ENCODE data around the gene SUMO3.

The SUMO3 gene

DNA sequence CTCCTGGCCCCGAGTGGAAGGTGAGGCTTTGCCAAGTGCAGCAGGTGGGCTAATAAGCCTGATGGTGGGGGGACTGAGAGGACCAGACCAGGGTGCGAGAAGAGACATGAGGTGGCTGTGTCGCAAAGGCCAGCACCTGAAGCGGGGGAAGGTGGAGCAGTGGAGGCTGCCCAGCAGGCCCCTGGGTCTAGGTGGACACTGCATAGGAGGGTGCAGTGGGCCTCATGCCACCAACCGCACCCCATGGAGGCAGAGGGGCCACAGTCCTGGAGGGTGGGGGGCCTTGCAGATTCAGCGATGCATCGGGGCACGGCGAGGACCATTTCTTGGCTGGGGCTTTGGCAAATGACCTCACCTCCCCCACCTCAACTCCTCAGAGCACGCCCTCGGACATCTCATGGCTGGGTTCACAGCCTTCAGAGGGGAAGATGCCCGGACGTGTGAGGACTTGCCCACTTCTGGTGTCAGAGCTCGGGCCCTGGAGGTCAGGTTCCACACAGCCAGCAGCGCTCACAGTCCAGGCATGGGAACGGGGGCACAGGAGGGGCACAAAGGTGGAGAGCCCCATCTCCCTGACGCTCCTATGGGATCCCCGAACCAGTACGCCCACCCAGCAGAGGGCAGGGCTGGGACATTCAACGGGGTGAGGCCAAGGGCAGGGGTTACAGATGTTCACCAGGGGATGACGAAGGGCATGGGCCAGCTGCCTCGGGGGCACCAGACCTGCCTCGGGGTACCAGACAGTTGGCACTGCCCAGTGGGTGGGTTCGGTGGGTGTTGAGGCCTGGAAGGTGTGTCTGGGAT lies 51.6 kb downstream of the SUMO3 start:
- Histone ChIP-seq H3K4me2 (peak overlapping the region; percentile 27 to 83 (median 79)), H3K4me3 (no peak overlapping the region), H3K27me3 (no peaks in the 10 kb centered on the region), H4K20me1 (peaks cover 0 to 84% (median 59%) of the 10 kb centered on the region in 11 experiments; a peak in 19 of 22 replicates), H3K9ac (peak overlapping the region in 3 of 11 experiments; percentile 2 to 29 (median 12); a peak in 3 of 22 replicates), H3K9me3 (replicated peaks in 1 of 11) (no peaks in the 10 kb centered on the region), H3K27ac (peak overlapping the region in 2 of 11 experiments; percentile 3 to 26; a peak in 1 of 22 replicates), H3K4me1 (peaks cover 15 to 66% (median 60%) of the 10 kb centered on the region in 10 experiments), H3K36me3 (peaks cover 17 to 22% (median 18%) of the 10 kb centered on the region in 11 experiments)
- TF ChIP-seq Cebpa-rat (IDR thresholded peaks at IDR 0.05) = no peak

DNA sequence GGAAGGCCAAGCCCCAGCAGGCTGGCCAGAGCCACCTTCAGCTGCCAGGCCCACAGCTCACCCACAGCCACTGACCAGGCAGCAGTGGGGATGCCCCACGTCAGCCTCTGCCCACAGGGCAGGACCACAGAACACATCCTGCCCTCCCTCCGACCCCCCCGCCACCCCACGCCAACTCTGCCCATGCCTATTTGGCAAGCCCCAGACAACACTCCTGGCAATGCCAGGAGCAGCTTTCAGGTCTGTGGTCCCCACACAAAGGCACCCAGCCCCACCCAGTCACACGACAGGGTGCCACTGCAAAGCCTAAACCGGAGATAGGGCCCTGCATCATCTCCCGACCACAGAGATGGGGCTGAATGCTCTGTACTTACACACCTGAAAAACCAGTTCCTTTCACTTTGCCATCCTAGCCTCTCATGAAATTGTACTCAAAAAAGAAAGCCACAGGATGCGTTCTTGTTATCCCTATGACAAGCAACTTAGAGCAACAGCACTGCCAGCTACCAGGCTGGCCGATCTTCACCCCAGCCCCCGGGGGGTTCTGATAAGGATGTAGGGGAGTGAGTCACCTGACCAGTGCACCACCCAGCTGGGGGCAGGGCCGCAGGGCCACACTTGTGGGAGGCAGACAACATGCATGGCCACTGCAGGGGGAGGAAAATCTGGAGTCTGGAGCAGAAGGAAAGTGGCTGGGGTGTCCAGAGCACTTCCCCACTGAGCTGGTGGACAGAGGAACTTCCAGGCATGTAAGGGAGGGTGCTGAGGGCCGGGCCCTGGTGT lies 52.4 kb downstream of the SUMO3 start:
- H4K20me1 ChIP-seq = peaks cover 0 to 77% (median 52%) of the 10 kb centered on the region in 11 experiments; a peak in 19 of 22 replicates
- H3K36me3 ChIP-seq = peaks cover 9 to 14% (median 10%) of the 10 kb centered on the region in 11 experiments; a peak in 21 of 22 replicates
- H3K4me2 ChIP-seq = peak overlapping the region; percentile 27 to 83 (median 79)
- 0 out of 22 replicates have a peak overlapping the region, but pooled peaks of 2 of the 11 experiments have one; percentile 3 to 26 for H3K27ac ChIP-seq
- TF ChIP-seq Cebpa-rat (IDR thresholded peaks at IDR 0.05) = no peak
- H3K9me3 ChIP-seq (replicated peaks in 1 of 11) = no peaks in the 10 kb centered on the region
- H3K4me1 ChIP-seq = peaks cover 16 to 64% (median 56%) of the 10 kb centered on the region in 10 experiments
- H3K4me3 ChIP-seq = no peak overlapping the region
- H3K27me3 ChIP-seq = no peaks in the 10 kb centered on the region
- H3K9ac ChIP-seq = peak overlapping the region in 4 of 11 experiments; percentile 2 to 34 (median 20); a peak in 2 of 22 replicates

DNA sequence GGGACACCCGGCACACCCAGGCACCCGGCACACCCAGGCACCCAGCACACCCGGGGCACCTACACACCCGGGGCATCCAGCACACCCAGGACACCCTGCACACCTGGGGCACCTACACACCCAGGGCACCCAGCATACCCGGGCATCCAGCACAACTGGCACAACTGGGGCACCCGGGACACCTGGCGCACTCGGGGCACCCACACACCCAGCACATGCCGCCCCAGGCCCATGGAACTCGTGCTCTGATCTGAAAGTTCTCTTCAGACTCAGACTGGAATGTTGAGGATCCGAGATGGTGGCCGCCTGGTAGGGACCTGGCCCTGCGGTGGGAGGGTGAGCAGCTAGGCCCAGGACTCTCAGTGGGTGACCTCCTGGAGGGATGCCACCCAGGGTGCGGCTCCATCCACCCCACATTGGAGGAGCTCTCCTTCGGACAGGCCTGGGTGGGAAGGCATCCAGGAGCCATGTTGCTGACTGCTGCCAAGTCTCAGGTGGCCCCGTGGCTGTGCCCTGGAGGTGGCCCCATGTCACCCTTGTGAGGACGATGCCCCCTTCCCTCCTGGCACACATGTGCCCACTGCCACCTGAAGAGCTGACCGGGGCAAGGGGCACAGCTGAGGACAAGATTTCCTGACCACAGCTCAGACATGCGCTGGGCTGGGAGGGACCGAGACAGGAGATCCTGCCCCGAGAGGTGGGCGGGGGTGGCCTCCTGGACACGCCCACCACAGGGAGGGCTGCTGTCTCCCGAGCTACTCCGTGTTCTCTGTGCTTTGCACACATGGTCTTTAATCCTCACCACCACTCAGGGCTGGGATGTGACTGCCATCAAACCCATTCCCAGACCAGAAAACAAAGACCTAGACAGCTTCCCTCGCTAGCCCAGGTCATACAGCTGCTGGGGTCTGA lies 53.3 kb downstream of the SUMO3 start:
- H3K4me2 ChIP-seq = peak overlapping the region in 5 of 11 experiments; percentile 80 to 83 (median 81); a peak in 10 of 22 replicates
- H3K4me1 ChIP-seq = peaks cover 19 to 58% (median 48%) of the 10 kb centered on the region in 10 experiments
- H3K9me3 ChIP-seq (replicated peaks in 1 of 11) = no peaks in the 10 kb centered on the region
- H3K27ac ChIP-seq = no peak overlapping the region
- TF ChIP-seq Cebpa-rat (IDR thresholded peaks at IDR 0.05) = no peak
- peaks cover under 1 to 6% (median 2%) of the 10 kb centered on the region in 11 experiments; a peak in 13 of 22 replicates for H3K36me3 ChIP-seq
- H3K9ac ChIP-seq = no peak overlapping the region
- no peak overlapping the region for H3K4me3 ChIP-seq
- no peaks in the 10 kb centered on the region for H3K27me3 ChIP-seq
- peaks cover 0 to 69% (median 44%) of the 10 kb centered on the region in 11 experiments; a peak in 19 of 22 replicates for H4K20me1 ChIP-seq

DNA sequence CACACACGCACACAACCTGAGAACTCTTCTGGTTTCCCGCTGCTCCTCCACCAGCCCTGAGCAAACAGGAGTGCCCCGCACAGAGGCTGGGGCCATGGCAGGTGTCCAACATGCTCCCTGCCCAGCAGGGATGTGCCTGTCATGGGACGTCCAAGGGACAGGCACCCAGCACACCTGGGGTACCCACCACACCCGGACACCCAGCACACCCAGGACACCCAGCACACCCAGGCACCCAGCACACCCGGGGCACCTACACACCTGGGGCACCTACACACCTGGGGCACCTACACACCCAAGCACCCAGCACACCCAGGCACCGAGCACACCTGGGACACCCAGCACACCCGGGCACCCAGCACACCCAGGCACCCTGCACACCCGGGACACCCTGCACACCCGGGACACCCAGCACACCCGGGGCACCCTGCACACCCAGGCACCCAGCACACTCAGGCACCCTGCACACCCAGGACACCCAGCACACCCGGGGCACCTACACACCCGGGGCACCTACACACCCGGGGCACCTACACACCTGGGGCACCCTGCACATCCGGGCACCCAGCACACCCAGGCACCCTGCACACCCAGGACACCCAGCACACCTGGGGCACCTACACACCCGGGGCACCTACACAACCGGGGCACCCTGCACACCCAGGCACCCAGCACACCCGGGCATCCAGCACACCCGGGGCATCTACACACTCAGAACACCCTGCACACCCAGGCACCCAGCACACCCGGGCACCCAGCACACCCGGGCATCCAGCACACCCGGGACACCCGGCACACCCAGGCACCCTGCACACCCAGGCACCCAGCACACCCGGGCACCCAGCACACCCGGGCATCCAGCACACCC lies 54.2 kb downstream of the SUMO3 start:
- TF ChIP-seq Cebpa-rat (IDR thresholded peaks at IDR 0.05) = no peak
- H3K9me3 ChIP-seq (replicated peaks in 1 of 11) = no peaks in the 10 kb centered on the region
- no peaks in the 10 kb centered on the region for H3K27me3 ChIP-seq
- H3K4me3 ChIP-seq = no peak overlapping the region
- no peak overlapping the region for H3K4me2 ChIP-seq
- peaks cover 19 to 49% (median 39%) of the 10 kb centered on the region in 10 experiments for H3K4me1 ChIP-seq
- H4K20me1 ChIP-seq = peaks cover 0 to 60% (median 35%) of the 10 kb centered on the region in 11 experiments; a peak in 19 of 22 replicates
- no peaks in the 10 kb centered on the region; a peak in 1 of 22 replicates for H3K36me3 ChIP-seq
- no peak overlapping the region for H3K9ac ChIP-seq
- H3K27ac ChIP-seq = no peak overlapping the region

DNA sequence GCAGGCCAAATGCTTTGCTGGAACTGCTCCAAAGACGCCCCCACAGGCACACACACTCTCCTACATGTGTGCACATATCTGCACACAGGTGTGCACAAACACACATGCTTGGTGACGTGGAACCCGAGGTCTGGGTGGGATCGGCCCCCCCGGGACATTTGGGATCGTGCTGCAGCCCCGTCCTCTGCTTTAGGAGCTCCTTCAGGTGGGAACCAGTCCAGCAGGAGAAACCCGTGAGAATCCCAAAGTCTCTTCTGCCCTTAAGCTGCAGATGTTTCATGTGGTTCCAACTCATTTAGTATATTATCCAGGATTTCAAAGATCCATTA lies 54.8 kb downstream of the SUMO3 start:
- H3K4me3 ChIP-seq = no peak overlapping the region
- no peak for TF ChIP-seq Cebpa-rat (IDR thresholded peaks at IDR 0.05)
- no peaks in the 10 kb centered on the region for H3K9me3 ChIP-seq (replicated peaks in 1 of 11)
- peaks cover 19 to 42% (median 32%) of the 10 kb centered on the region in 10 experiments for H3K4me1 ChIP-seq
- no peaks in the 10 kb centered on the region; a peak in 1 of 22 replicates for H3K36me3 ChIP-seq
- H3K27ac ChIP-seq = no peak overlapping the region
- no peaks in the 10 kb centered on the region for H3K27me3 ChIP-seq
- H4K20me1 ChIP-seq = peaks cover 0 to 59% (median 28%) of the 10 kb centered on the region in 11 experiments; a peak in 19 of 22 replicates
- no peak overlapping the region for H3K4me2 ChIP-seq
- no peak overlapping the region for H3K9ac ChIP-seq

DNA sequence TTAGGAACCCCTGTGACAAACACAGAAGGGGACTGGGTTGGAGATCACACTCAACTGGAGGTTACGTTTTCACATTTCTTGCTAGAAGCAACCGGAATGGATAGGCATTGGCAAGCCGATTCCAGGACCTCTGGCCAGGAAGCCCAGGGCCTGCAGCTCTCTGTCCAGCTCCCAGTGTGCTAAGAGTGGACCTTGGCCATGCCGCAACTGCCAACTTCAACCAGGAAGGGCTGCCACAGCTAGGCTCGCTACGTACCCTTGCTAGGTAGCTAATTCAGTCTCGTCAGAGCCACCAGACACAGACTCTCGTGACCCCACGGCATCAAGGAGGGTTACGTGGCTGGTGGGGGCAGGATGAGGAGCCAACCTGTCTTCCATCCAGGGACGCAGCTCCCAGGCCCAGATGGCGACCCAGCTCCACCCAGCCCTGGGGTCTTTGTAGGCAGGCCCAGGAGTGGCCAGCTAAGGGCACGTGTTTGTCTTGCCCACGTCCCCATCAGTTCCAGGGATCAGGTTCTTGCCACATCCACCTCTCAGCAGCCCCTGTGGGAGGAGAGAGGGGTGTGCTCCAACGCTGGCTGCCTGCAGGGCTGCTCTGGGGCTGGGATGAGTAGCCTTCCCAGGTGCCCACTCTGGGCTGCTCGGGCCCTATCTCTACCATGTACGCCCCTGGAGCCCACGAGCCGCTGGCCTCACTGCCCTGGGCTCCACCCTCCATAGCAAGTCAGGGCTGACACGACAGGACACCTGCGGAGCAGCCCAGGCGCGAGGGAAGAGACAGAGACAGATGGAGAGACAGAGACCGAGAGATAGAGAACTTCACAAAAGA lies 55.4 kb downstream of the SUMO3 start:
- no peak overlapping the region for H3K4me2 ChIP-seq
- no peaks in the 10 kb centered on the region for H3K36me3 ChIP-seq
- H4K20me1 ChIP-seq = peaks cover 0 to 53% (median 23%) of the 10 kb centered on the region in 11 experiments; a peak in 18 of 22 replicates
- peaks cover 19 to 36% (median 27%) of the 10 kb centered on the region in 10 experiments for H3K4me1 ChIP-seq
- no peak overlapping the region for H3K4me3 ChIP-seq
- no peak for TF ChIP-seq Cebpa-rat (IDR thresholded peaks at IDR 0.05)
- H3K27ac ChIP-seq = no peak overlapping the region
- H3K9me3 ChIP-seq (replicated peaks in 1 of 11) = no peaks in the 10 kb centered on the region
- no peaks in the 10 kb centered on the region for H3K27me3 ChIP-seq
- H3K9ac ChIP-seq = no peak overlapping the region

DNA sequence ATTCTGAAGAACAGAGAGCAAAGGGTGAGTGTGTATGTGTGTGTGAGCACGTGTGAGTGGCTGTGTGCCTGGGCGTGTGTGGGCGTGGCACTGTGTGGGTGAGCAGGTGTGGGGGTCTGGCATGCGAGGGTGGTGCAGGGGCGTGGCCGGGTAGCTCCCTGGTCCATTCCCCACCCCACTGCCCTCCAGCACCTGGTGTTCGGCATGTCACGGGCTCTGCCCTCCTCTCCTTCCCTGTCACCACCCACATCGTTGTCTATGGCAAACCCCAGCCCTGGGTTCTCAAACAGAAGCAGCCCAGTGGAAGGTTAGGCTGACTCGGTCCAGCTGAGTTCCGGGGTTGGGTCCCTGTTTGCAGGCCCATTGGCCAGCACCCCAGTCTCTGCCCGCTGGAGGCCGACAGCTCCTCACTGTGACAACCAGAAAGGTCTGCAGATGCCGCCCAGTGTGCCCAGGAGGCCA lies 56.1 kb downstream of the SUMO3 start:
- H3K36me3 ChIP-seq = no peaks in the 10 kb centered on the region
- no peaks in the 10 kb centered on the region for H3K9me3 ChIP-seq (replicated peaks in 1 of 11)
- H4K20me1 ChIP-seq = peaks cover 0 to 46% (median 16%) of the 10 kb centered on the region in 11 experiments; a peak in 15 of 22 replicates
- no peak overlapping the region for H3K4me3 ChIP-seq
- H3K27ac ChIP-seq = no peak overlapping the region
- peaks cover 17 to 31% (median 20%) of the 10 kb centered on the region in 10 experiments for H3K4me1 ChIP-seq
- no peak overlapping the region for H3K4me2 ChIP-seq
- TF ChIP-seq Cebpa-rat (IDR thresholded peaks at IDR 0.05) = no peak
- H3K9ac ChIP-seq = no peak overlapping the region
- H3K27me3 ChIP-seq = no peaks in the 10 kb centered on the region

Measured in BLaER1 treated with 17β-estradiol and CSF1 and Interleukin-3, amounts not matched to agents 10 nM and 100 nM (cell line).